PC-3 (cell line): ENCODE measurements around the gene GATD1.

Experiments used
- CTCF ChIP-seq: fragments of 300-600 bp; sonication (generic); conservative IDR thresholded peaks from 2 replicates; pipeline ENCODE4 v1.5.1; 2017; ENCODE audit warnings: antibody characterized with exemption, low read depth, mild to moderate bottlenecking, low read length
- EZH2 ChIP-seq: fragments of 300-600 bp; sonication (generic); IDR thresholded peaks from one replicate; pipeline ENCODE4 v1.6.1; 2017; ENCODE audit warnings: antibody characterized with exemption, mild to moderate bottlenecking, low read length; ENCODE audit not compliant: unreplicated experiment

GRCh38 chr11:721741-722345, 55.4 kb downstream of the GATD1 start:
- TF ChIP-seq EZH2, result no peak
- TF ChIP-seq CTCF, result no peak
